WI38 (cell line): ENCODE data around the gene AGTRAP.

Experiments
- H3K4me3 ChIP-seq: 2 replicates; pipeline ENCODE4 v1.5.1; 2011; ENCODE audit warnings: low read depth, mild to moderate bottlenecking, control low read depth, low read length
- TF ChIP-seq, protein P1 (sequence below): IDR thresholded peaks from 2 replicates; pipeline ENCODE4 v1.5.1; 2012; ENCODE audit warnings: low read depth, mild to moderate bottlenecking, control low read depth, low read length

The AGTRAP gene

GRCh38 chr1:11720033-11720376, 15.9 kb upstream of the AGTRAP start:
- no peak overlapping the region; the same call in 1 of the 2 replicates for H3K4me3 ChIP-seq
- TF ChIP-seq, protein P1, sequence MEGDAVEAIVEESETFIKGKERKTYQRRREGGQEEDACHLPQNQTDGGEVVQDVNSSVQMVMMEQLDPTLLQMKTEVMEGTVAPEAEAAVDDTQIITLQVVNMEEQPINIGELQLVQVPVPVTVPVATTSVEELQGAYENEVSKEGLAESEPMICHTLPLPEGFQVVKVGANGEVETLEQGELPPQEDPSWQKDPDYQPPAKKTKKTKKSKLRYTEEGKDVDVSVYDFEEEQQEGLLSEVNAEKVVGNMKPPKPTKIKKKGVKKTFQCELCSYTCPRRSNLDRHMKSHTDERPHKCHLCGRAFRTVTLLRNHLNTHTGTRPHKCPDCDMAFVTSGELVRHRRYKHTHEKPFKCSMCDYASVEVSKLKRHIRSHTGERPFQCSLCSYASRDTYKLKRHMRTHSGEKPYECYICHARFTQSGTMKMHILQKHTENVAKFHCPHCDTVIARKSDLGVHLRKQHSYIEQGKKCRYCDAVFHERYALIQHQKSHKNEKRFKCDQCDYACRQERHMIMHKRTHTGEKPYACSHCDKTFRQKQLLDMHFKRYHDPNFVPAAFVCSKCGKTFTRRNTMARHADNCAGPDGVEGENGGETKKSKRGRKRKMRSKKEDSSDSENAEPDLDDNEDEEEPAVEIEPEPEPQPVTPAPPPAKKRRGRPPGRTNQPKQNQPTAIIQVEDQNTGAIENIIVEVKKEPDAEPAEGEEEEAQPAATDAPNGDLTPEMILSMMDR: no peak

DNA sequence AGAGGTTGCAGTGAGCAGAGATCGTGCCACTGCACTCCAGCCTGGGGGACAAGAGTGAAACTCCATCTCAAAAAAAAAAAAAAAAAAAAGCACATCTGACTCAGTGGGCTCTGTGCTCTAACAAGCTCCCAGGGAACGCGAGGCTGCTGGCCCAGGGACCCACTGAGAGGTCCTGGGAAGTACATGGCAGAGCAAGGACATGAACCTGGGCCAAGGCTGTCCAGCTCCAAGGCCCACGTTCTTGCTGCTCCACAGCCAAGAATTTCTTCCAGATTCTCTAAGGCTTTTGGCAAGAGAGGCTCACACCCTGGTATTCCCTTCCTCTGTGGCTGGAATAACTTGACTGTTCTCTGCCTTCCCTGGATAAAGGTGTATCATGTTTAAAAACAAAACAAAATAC, 15.4 kb upstream of the AGTRAP start:
- TF ChIP-seq, protein P1: no peak
- no peak overlapping the region for H3K4me3 ChIP-seq

DNA sequence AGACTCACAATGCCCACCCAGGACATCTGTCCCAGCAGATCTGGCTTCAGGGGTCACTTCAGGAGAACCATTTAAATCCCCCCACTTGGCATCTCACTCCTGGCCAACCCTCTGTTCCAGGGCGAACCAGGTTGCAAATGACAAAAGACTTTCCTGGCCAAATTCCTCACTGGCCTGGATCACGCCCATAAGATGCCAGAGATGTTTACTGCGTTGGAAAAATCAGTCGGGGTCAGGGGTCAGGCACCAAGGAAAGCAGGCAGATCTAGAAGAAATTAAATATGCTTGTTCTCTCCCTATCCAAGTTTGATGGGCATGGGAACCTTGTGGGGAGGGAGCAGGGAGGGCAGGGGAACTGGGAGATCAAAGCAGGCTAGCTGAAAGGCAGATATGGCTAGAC, 14.6 kb upstream of the AGTRAP start:
- TF ChIP-seq, protein P1: no peak
- H3K4me3 ChIP-seq: no peak overlapping the region

DNA sequence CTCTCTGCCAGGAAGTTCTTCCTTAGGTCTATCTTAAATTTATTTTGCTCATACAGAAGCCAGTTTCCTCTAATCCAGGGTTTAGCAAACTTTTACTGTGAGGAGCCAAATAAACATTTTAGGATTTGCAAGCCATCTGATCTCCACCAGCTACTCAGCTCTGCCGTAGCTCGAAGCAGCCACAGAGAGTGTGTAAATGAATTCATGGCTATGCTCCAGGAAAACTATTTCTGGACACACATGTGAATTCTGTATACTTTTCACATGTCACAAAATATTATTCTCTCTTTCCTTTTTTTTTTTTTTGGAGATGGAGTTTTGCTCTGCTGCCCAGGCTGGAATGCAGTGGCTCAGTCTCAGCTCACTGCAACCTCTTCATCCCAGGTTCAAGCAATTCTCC, 13.4 kb upstream of the AGTRAP start:
- H3K4me3 ChIP-seq: no peak overlapping the region
- TF ChIP-seq, protein P1: no peak

DNA sequence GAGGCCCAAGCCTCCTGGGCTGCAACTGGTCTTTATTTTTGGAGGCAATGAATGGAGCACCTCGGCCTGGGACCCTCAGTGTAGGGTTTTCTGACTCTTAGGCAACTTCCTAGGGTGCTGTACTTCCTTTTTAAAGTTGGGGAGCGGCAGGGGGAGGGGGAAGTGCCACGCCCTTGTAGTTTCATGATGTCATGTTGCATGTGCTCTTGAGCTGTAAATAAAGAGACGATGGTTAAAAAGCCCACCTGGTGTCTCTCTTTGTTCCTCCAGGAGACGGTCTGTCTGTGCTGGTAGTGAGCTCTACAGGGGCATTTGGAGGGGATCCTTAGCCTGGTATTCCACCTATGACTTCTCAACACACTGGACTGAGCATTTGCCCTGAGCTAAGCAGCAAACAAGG, 10.3 kb upstream of the AGTRAP start:
- H3K4me3 ChIP-seq: no peak overlapping the region
- TF ChIP-seq, protein P1: no peak

DNA sequence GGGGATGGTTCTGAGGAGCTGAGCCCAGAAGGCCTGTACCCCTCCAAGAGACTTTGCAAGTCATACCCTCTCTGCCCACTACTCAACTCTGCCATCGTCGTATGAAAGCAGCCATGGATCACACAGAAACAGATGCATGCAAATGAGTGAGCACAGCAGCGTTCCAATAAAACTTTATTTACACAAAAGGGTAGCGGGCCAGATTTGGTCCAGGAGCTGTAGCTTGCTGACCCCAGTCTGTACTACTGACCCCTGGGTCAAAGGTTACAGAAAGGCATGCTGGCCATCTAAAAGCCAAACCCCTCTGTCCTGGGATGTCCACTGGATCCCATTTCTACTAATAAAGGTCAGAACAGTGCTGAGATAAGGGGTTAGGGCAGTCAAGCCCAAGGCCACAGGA, 8.8 kb upstream of the AGTRAP start:
- no peak overlapping the region for H3K4me3 ChIP-seq
- TF ChIP-seq, protein P1: no peak

- H3K4me3 ChIP-seq: no peak overlapping the region
- TF ChIP-seq, protein P1: no peak
Observed at GRCh38 chr1:11728126-11728806, 7.7 kb upstream of the AGTRAP start.
